ENCODE results near the gene BAZ2B.

The BAZ2B gene

DNA sequence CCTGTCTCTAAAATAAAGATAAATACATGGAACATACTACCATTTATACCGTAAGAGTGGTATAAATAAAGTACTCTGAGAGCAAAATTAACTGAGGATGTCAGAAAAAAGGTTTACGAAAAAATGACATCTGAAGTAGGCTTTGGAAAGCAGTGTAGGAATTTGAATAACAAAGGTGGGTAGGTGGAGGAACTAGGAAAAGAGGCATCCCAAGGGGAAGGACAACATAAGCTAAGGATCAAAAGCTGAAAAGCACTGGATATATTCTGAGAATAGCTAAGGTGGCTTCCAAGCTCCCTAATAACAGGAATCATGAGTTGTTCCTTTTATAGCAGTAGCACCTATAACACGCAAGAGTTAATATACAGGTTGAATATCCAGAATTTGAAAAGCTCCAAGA, 91.3 kb downstream of the BAZ2B start:
- DNase-seq (ENCODE audit: low read depth) = no peak

DNA sequence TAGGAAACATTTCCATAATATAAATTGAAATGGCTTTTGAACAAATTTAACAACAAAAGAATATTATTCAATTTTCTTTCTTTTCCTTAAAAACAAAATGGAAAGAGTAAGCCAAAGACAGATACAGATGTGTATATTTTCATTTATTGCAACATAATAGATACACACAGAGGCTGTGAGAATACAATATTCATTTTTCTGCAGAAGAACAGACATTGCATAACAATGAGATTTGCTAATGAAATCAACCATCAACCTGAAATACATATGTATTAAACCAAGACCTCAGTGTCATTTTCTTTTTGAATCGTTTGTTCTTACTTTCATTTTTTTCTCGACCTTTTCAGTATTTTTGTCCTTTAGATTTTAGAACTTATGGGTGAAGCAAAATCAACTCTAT, 95.1 kb downstream of the BAZ2B start:
- no peak for DNase-seq (ENCODE audit: low read depth)

DNA sequence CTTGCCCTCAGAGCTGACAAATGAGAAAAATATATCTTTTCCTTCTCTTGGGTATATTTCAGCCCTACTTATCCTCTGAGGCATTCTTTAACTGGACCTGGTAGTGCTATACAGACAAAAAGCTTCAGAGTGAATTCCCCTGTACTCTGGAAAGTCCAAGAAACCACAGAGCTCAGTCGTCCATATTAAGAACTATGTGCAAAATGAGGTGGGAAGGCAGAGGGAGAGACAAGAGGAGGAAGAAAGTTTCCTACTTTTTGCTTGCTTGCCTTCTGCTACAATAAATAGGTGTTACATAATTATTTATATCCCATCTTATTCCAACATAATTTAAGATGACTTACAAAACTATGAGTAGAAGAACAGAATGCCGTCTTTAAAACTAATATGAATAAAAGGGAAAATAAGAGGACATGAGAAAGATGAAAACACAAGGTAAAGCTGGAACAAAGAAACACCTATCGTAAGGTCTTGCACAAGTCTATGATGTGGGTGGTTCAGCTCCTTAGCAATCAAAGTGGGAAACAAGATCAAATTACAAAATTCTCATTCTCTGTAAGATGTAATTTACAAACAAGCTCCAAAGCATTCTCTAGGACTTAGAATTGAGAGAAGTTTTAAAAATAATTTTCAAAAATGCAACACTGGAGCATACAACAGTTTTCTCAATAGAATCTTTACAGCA, 97.9 kb downstream of the BAZ2B start:
- DNase-seq (ENCODE audit: low read depth) = no peak

DNA sequence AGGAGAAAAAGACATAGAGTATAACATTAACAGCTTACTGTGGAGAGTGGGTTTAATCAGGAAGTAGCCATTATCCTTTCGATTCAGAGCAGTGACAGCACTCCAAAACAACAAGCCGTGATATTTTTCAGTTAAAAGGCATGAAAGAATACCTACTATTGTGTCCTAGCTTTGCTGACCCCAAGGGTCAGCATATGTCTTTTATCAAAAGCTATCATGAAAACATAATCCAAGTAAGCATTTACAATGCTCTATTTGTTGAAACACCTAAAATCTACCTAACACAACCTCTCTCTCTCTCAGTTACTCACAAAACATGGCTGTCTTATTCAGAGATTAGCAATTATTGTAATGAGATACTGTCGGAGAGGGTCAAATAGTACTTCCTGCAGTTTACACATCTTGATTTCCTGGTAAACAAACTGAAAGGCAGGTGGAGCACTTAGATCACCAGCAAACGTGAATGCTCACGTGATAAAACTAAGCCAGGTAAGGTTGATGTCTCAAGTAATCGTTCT, 100.0 kb downstream of the BAZ2B start:
- DNase-seq (ENCODE audit: low read depth) = no peak

- no peak for DNase-seq (ENCODE audit: low read depth)
Measured at GRCh38 chr2:159515441-159515840, 100.9 kb downstream of the BAZ2B start.

- DNase-seq (ENCODE audit: low read depth) = no peak
Measured at GRCh38 chr2:159513745-159514144, 102.6 kb downstream of the BAZ2B start.

GRCh38 chr2:159508140-159508539, 108.2 kb downstream of the BAZ2B start:
- no peak for DNase-seq (ENCODE audit: low read depth)

- no peak for DNase-seq (ENCODE audit: low read depth)
Measured at GRCh38 chr2:159506764-159507440, 109.4 kb downstream of the BAZ2B start.

DNA sequence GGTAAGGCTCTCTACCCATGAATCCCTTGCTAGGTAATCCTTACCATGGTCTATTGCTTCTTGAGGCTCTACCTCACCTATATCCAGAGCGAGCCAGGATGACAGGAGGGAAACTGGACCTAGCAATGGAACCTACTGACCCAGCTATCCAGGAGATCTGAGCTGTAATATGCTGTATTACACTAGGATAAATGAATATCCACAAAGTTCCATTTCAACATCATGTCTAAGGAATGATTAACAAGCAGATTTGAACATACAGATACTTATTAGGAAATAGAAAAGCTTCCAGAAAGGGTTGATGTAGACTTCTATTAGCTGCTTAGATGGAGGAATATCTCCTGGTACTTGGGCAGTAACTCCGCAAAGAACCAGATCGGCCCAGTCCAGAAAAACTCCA, 110.1 kb downstream of the BAZ2B start:
- no peak for DNase-seq (ENCODE audit: low read depth)

- no peak for DNase-seq (ENCODE audit: low read depth)
Measured at GRCh38 chr2:159505196-159505595, 111.2 kb downstream of the BAZ2B start.

DNA sequence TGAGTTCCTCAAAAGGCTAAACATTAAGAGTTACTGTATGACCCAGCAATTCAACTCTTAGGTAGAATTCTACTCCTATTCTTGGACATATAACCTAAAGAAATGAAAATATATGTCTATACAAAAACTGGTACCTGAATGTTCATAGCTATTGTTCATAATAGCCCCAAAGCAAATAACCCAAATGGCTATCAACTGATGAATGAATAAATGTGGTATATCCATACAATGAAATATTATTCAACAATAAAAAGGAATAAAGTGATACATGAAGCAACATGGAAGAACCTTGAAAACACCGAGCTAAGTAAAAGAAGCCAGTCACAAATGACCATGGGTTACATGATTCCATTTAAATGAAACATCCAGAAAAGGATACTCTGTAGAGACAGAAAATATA, 114.6 kb downstream of the BAZ2B start:
- DNase-seq (ENCODE audit: low read depth) = no peak

DNA sequence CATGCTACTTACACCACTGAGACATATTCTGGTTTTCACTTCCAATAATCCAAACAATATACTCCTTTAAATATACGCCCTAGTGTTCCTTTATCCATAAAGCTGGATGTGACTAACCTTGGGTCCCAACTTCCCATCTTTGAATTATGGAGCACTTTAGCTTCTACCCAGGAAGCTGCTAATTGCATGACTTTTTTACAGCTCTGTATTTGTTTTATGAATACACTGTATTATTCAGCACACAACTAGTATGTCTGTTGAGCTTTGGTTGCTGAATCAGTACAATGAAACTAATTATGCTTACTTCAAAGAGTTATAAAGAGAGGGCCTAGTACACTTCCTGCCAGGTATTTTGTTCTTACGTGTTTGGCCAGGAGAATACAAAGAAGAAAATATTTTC, 118.5 kb downstream of the BAZ2B start:
- DNase-seq (ENCODE audit: low read depth) = no peak

GRCh38 chr2:159497256-159497655, 119.1 kb downstream of the BAZ2B start:
- DNase-seq (ENCODE audit: low read depth) = no peak

DNA sequence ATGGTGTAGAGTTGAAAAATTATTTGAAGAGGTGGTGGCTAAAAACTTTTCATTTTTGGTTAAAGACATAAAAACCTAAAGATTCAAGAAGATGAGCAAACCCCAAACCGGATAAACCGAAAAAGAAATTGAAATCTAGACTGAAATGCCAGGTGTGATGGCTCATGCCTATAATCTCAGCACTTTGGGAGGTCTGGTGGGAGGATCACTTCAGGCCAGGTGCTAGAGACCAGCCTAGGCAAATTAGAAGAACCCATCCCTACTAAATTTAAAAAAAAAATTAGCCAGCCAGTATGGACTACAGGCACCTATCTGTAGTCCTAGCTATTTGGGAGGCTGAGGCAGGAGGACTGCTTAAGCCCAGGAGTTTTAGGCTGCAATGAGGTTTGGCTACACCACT, 126.9 kb downstream of the BAZ2B start:
- no peak for DNase-seq (ENCODE audit: low read depth)

- no peak for DNase-seq (ENCODE audit: low read depth)
Measured at GRCh38 chr2:159484532-159484931, 131.8 kb downstream of the BAZ2B start.

GRCh38 chr2:159476329-159476728, 140.0 kb downstream of the BAZ2B start:
- no peak for DNase-seq (ENCODE audit: low read depth)

- no peak for DNase-seq (ENCODE audit: low read depth)
Measured at GRCh38 chr2:159475793-159476192, 140.6 kb downstream of the BAZ2B start.

GRCh38 chr2:159471340-159471739, 145.0 kb downstream of the BAZ2B start:
- no peak for DNase-seq (ENCODE audit: low read depth)

DNA sequence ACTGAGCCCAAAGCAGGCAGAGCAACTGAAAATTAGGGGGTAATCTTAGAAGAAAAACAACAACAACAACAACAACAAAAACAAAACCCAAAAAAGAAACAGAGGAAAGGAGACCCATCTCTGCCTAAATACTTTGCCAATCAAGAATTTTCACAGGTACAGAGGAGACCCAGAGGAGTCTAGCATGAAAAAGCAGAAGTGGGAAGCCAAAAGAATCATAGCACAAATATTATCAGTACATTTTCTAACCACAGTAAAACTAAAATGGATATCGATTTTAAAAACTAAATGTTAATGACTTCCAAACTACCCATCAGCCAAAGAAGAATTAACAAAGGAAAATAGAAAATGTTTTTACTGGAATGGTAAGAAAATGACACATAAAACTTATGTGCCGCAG, 148.1 kb downstream of the BAZ2B start:
- no peak for DNase-seq (ENCODE audit: low read depth)

DNA sequence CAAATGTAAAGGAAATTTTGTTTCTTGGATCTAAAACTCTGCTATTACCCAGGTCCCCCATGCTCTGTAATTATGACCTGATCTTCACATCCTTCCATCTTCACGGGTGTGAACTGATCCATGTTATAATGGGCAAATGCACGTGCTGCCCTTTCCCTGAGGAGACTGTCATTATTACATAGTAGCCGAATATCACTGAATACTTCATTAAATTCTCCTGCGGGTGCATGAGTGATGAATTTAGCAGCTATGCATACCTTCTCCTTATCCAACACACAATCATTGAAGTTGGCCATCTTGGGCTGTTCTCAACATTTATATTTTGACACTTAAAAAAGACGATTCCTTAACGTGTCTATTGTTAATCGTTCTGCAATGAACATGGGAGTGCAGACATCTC, 153.4 kb downstream of the BAZ2B start:
- no peak for DNase-seq (ENCODE audit: low read depth)

DNA sequence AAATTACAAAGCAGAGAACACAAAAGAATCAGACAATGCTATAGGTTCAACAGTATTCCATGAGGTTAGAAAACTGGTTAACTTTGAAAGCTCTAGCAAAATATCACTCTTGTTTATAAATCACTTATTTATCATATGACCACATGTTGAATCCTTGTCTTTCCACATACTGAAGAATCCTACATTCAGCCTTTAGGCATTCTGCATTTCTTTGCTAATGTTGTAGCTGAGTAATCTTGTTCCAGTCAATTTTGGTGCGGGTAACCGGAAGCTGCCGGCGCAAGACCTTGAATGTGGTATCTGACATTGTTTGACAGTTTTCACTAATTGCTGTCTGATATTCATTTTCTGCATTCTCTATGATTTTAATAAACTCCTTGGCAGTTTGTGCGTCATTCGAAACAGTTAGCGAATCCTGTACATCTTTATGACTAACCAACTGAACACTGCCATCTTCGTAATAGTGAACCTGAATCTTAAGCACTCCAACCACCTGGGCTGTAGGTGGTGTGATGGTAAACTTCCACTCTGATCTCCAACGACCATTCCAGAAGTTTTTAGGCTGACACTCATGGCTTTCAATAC, 154.1 kb downstream of the BAZ2B start:
- no peak for DNase-seq (ENCODE audit: low read depth)

- DNase-seq (ENCODE audit: low read depth) = no peak
Measured at GRCh38 chr2:159461076-159461475, 155.3 kb downstream of the BAZ2B start.

GRCh38 chr2:159460227-159460626, 156.1 kb downstream of the BAZ2B start:
- DNase-seq (ENCODE audit: low read depth) = no peak

Data from stimulated activated CD8-positive, alpha-beta memory T cell treated with anti-CD3 and anti-CD28 coated beads, Interleukin-7, amount 100 ng/mL, for 24 hours (primary cell).